HPDE6-E6E7 (cell line): ENCODE measurements around the gene ARL15.

Source experiments
- DNase-seq: peaks from one replicate; pipeline ENCODE4 v3.0.0; 2011; ENCODE audit warnings: missing footprints; ENCODE audit errors: extremely low spot score

Gene ARL15

GRCh38 chr5:54159153-54159892 is 151.1 kb downstream of the ARL15 start:
- no peak for DNase-seq

- no peak for DNase-seq
Measured at GRCh38 chr5:54156577-54156976, 153.8 kb downstream of the ARL15 start.

- no peak for DNase-seq
Measured at GRCh38 chr5:54150841-54151240, 159.5 kb downstream of the ARL15 start.

- no peak for DNase-seq
Measured at GRCh38 chr5:54148858-54149257, 161.5 kb downstream of the ARL15 start.

GRCh38 chr5:54148067-54148845 is 162.1 kb downstream of the ARL15 start:
- DNase-seq, result no peak

- no peak for DNase-seq
Measured at GRCh38 chr5:54146916-54147315, 163.5 kb downstream of the ARL15 start.

- no peak for DNase-seq
Measured at GRCh38 chr5:54146390-54146789, 164.0 kb downstream of the ARL15 start.

- no peak for DNase-seq
Measured at GRCh38 chr5:54140247-54140840, 170.0 kb downstream of the ARL15 start.

GRCh38 chr5:54136516-54137440 is 173.6 kb downstream of the ARL15 start:
- DNase-seq, result no peak

GRCh38 chr5:54135042-54135441 is 175.3 kb downstream of the ARL15 start:
- DNase-seq, result no peak

GRCh38 chr5:54133917-54134316 is 176.5 kb downstream of the ARL15 start:
- no peak for DNase-seq

GRCh38 chr5:54120473-54120872 is 189.9 kb downstream of the ARL15 start:
- DNase-seq, result no peak

- no peak for DNase-seq
Measured at GRCh38 chr5:54117957-54118356, 192.4 kb downstream of the ARL15 start.

- no peak for DNase-seq
Measured at GRCh38 chr5:54115735-54116403, 194.5 kb downstream of the ARL15 start.

- no peak for DNase-seq
Measured at GRCh38 chr5:54113060-54113459, 197.3 kb downstream of the ARL15 start.

GRCh38 chr5:54109626-54110330 is 200.6 kb downstream of the ARL15 start:
- no peak for DNase-seq

- DNase-seq, result no peak
Measured at GRCh38 chr5:54108136-54108535, 202.2 kb downstream of the ARL15 start.

GRCh38 chr5:54103871-54104270 is 206.5 kb downstream of the ARL15 start:
- no peak for DNase-seq

GRCh38 chr5:54098267-54098666 is 212.1 kb downstream of the ARL15 start:
- no peak for DNase-seq

- no peak for DNase-seq
Measured at GRCh38 chr5:54095969-54096368, 214.4 kb downstream of the ARL15 start.

- DNase-seq, result no peak
Measured at GRCh38 chr5:54094706-54095105, 215.7 kb downstream of the ARL15 start.
